Effector memory CD8-positive, alpha-beta T cell (primary cell): ENCODE measurements around the gene UBE2D3.
"Not testable (repeated sequence)": the region's sequence is repeated elsewhere in the genome, so short reads cannot be mapped to it uniquely, and the experiment has no call there.

Experiments
- ATAC-seq: fragments of 150-1000 bp; cut with Tn5 transposase; replicated peaks from 2 replicates; pipeline ENCODE4 v1.10.0; 2021; ENCODE audit warnings: mild to moderate bottlenecking, moderate library complexity
- DNase-seq, 3 experiments: peaks; one replicate each; pipeline ENCODE4 v3.0.0; 2021
- H3K27ac Mint-ChIP-seq, 2 donors: one replicate each; pipeline ENCODE4 v1.8.0; 2022; ENCODE audit warnings: mild to moderate bottlenecking in 2 of 2, mixed read lengths in 2 of 2, moderate library complexity in 2 of 2
- H3K27me3 Mint-ChIP-seq, 2 donors: one replicate each; pipeline ENCODE4 v1.8.0; 2022; ENCODE audit warnings: mixed read lengths in 2 of 2
- H3K36me3 Mint-ChIP-seq: one replicate; pipeline ENCODE4 v1.8.0; 2022; ENCODE audit warnings: mild to moderate bottlenecking, moderate library complexity, mixed read lengths; ENCODE audit not compliant: insufficient read depth
- H3K4me1 Mint-ChIP-seq, 2 donors: one replicate each; pipeline ENCODE4 v1.8.0; 2022; ENCODE audit warnings: low read depth in 2 of 2, mixed read lengths in 2 of 2
- H3K4me3 Mint-ChIP-seq, 2 donors: one replicate each; pipeline ENCODE4 v1.8.0; 2022; ENCODE audit warnings: mild to moderate bottlenecking in 2 of 2, mixed read lengths in 2 of 2, moderate library complexity in 2 of 2
- H3K9me3 Mint-ChIP-seq, 2 donors: one replicate each; pipeline ENCODE4 v1.8.0; 2022; ENCODE audit warnings: mixed read lengths in 2 of 2
- total RNA-seq, 9 experiments: gene quantifications; one replicate each; lab custom pipeline; 2026; lab: John Stamatoyannopoulos, UW

Gene UBE2D3
- 347 to 746 (median 485) reads per million in 9 experiments for total RNA-seq

DNA sequence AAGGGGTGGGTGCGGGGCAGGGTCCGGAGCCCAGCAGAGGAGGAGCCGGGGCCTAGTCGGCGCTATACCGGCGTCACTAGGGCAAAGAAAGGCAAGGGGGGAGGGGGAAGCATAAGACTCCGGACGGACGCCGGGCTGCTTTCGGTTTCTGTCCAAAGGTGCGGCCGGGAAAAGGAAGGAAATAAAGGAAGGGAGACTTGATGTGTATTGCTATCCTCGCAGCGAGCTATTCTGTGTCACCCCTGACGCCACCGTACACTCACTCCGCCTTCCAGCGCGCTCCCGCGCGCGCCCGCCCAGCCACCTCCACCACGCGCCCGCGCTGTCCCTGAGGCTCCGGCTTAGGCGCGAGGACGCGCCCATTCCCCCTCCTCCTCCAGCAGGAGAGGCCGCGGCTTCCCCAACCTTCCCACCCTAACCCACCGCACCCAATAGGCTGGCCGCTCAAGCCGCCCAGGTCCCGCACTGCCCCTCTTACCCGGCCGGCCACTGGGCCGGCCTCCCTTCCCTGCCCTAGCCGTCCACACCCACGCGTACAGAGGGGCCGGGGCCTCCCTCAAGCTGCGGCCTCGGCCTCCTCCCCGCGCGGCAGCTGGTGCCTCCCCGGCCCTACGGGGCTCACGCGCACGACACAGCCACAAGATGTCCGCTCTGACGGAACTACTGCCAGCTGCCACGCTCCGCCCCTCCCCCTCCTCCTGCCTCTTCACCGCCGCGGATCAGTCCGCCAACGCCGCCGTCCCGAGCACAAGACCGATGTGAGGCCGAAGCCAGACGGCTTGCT, at the start of gene UBE2D3:
UBE2D3 (minus strand) TSS at position 662 of the 784 bp plus-strand sequence. CDS start 1,043 bp downstream, outside the sequence.
- H3K36me3 Mint-ChIP-seq, result no peaks in the 10 kb centered on the region
- H3K4me1 Mint-ChIP-seq, result peaks cover 22 to 32% of the 10 kb centered on the region in 2 donors
- no peaks in the 10 kb centered on the region for H3K9me3 Mint-ChIP-seq
- peak; percentile 93 to 96 (median 94) for DNase-seq
- no peak within 1 kb of the TSS for H3K4me3 Mint-ChIP-seq
- H3K27me3 Mint-ChIP-seq, result no peaks in the 10 kb centered on the region
- no peak within 1 kb of the TSS for H3K27ac Mint-ChIP-seq
- peak; percentile 52 for ATAC-seq

DNA sequence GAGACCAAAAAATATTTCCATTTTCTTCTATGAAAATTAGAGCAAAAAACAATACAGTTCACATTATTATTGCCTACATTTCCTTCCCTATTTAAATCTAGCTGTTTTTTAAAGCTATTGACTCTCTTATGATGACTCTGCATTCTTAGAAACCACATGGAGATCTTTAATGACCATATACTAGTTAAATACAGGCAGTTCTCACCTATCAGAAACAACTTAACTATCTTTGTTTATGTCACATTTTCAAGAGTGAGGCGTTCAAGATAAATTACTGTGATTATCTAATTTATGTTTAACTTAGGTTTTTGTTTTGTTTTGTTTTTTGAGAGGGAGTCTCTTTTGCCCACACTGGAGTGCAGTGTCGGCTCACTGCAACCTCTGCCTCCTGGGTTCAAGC, 44.4 kb upstream of the UBE2D3 start:
- H3K4me3 Mint-ChIP-seq, result no peak overlapping the region
- H3K9me3 Mint-ChIP-seq, result no peaks in the 10 kb centered on the region
- peak overlapping the region in 1 of 2 donors; percentile 38 for H3K27ac Mint-ChIP-seq
- ATAC-seq (no peak), DNase-seq (no peak)
- H3K4me1 Mint-ChIP-seq, result peaks cover 20 to 30% of the 10 kb centered on the region in 2 donors
- H3K27me3 Mint-ChIP-seq, result no peaks in the 10 kb centered on the region
- peaks cover 31% of the 10 kb centered on the region for H3K36me3 Mint-ChIP-seq

DNA sequence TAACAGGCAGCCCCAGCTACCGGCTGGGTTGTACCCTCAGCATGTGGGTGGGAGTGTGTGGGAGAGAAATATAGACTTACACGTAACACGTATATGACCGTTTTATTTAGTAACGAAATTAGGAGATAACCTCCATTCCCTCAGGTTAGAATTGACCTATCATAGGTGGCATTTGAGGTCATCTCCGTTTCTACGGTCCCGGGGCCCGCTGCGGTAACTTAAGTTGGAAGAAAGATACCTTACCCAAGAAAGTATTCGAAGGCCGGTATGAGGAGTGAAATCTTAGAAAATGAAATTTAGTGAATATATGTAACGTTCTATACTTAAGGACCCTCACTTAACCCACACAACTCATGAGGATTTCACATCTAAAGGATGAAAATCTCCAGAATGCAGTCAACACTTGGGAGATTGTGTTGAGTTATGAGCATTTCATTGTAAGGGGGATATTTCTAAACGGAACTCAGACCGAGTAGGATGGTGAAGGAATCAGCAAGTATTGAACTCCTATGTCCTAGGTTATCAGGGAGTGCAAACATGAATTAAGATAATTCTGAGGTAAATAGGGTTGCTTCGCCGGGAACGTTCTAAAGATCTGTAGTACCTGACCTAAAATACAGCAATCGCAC, 42.3 kb upstream of the UBE2D3 start:
- H3K36me3 Mint-ChIP-seq, result peaks cover 27% of the 10 kb centered on the region
- H3K27ac Mint-ChIP-seq, result peak overlapping the region; percentile 99 to 100
- no peaks in the 10 kb centered on the region for H3K9me3 Mint-ChIP-seq
- H3K4me3 Mint-ChIP-seq, result peak overlapping the region; percentile 93 to 95
- ATAC-seq (peak; percentile 23), DNase-seq (no peak)
- peaks cover 22 to 27% of the 10 kb centered on the region in 2 donors for H3K4me1 Mint-ChIP-seq
- H3K27me3 Mint-ChIP-seq, result no peaks in the 10 kb centered on the region

DNA sequence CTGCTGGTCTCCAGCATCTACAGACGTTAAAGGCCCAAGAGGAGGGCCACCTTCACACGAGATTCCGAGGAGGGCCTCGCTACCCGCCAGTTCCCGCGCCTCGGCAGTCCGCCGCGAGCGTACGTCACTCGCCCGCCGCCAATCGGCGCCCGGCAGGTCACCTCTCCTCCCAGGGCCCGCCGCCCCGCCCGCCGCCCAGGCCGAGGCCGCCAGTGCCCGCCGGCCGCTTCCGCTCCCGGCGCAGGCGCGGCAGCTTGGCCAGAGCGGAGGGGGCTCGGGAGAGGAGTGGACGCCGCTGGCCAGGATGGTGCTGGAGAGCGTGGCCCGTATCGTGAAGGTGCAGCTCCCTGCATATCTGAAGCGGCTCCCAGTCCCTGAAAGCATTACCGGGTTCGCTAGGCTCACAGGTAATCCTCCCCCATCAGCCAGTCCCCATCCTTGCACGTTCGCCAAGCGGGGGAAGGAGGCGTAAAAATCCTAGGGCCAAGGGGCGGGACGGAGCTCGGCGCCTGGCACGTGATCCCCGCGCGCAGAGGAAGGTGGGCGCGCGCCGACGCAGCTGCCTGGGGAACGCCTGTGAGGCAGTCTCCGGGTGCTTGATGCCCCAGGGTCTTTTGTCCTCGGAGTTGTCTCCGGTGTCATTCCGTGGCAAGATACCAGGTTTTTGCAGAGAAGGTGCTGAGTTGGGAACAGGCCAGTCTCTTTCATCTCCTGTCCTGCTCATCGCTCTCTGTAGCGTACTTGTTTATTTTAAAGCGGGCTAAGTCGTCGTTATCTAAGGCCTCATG, 41.6 kb upstream of the UBE2D3 start, which contains the start of gene CISD2:
CISD2 (plus strand) TSS at position 212 of the 788 bp plus-strand sequence; CDS start at position 305, 93 bp downstream.
- Mint-ChIP-seq H3K4me3 (peak within 1 kb of the TSS; percentile 93 to 95), H3K4me1 (peaks cover 21 to 27% of the 10 kb centered on the region in 2 donors), H3K27me3 (no peaks in the 10 kb centered on the region), H3K36me3 (peaks cover 25% of the 10 kb centered on the region), H3K9me3 (no peaks in the 10 kb centered on the region), H3K27ac (peak within 1 kb of the TSS; percentile 99 to 100)
- peak; percentile 82 for ATAC-seq
- DNase-seq, result peak; percentile 88 to 90 (median 90)

DNA sequence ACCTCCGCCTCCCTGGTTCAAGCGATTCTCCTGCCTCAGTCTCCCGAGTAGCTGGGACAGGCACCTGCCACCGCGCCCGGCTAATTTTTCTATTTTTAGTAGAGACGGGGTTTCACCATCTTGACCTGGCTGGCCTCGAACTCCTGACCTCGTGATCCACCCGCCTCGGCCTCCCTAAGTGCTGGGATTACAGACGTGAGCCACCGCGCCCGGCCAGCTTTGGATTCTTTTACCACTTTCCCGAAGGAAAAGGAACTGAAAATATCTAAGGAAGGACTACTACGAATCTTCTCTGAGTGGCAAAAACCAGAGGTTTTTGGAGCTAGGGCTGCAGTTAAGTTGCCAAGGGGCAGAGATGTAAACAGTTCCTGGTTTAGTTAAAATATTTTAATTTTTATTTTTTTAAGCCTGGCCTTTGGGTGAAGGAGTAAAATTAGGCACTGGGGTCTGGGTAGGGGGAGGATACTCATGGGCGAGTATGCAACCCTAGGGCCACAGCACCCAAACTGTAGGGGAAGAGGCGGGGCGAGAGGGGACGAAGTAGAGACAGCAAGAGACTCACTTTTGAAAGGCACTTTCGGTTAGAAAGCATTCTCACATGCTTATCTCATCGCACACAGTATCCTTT, 40.9 kb upstream of the UBE2D3 start:
- DNase-seq, result peak in 1 of 3 experiments; percentile 4
- no peaks in the 10 kb centered on the region for H3K27me3 Mint-ChIP-seq
- peak overlapping the region; percentile 99 to 100 for H3K27ac Mint-ChIP-seq
- H3K9me3 Mint-ChIP-seq, result no peaks in the 10 kb centered on the region
- peaks cover 18% of the 10 kb centered on the region for H3K36me3 Mint-ChIP-seq
- peaks cover 21 to 31% of the 10 kb centered on the region in 2 donors for H3K4me1 Mint-ChIP-seq
- H3K4me3 Mint-ChIP-seq, result peak overlapping the region; percentile 93 to 95
- no peak for ATAC-seq

DNA sequence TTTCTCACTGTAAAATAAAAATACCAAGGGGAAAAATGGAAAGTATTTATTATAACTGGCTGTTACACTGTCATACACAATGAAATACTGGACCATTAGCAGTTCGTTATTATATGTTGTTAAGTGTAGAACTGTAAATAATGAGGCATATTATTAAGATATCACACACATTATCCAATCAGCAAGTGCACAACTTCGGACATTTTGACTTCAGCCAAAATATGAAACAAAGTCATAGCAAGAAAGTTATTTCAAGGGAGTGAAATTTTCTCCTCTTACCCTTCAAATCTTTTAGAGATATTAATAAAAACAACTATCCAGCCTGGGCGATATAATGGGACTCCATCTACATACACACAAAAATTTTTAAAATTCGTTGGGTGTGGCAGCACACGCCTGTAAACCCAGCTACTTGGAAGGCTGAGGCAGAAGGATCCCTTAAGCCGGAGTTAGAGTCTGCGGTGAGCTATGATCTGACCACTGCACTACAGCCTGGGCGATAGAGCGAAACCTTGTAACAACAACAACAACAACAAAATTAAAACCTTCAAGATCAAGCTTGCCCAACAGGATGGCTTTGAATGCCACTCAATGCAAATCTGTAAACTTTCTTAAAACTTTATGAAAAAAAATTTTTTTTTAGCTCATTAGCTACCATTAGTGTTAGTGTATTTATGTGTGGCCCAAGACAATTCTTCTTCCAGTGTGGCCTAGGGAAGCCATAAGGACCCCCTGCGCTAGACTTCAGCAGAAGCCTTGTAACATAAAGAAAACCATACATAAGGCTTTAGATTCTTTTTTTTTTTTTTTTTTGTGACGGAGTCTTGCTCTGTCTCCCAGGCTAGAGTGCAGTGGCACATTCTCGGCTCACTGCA, 40.2 kb upstream of the UBE2D3 start:
- H3K27me3 Mint-ChIP-seq, result no peaks in the 10 kb centered on the region
- ATAC-seq (no peak), DNase-seq (no peak)
- H3K36me3 Mint-ChIP-seq, result peaks cover 18% of the 10 kb centered on the region
- H3K27ac Mint-ChIP-seq, result peak overlapping the region; percentile 99 to 100
- peaks cover 18 to 26% of the 10 kb centered on the region in 2 donors for H3K4me1 Mint-ChIP-seq
- H3K4me3 Mint-ChIP-seq, result peak overlapping the region; percentile 93 to 95
- no peaks in the 10 kb centered on the region for H3K9me3 Mint-ChIP-seq

DNA sequence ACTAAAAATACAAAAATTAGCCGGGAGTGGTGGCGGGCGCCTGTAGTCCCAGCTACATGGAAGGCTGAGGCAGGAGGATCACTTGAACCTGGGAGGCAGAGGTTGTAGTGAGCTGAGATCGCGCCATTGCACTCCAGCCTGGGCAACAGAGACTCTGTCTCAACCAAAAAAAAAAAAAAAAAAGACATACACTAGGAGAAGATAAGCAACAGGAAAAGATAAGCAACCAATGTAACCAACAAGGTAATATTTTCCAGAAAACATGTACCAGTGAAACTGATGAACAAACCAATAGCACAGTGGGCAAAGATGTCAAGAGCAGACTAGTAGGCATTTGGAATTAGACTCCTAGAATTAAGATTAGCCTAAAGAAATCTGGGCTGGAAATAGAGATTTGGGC, 38.0 kb upstream of the UBE2D3 start:
- H3K27me3 Mint-ChIP-seq, H3K9me3 Mint-ChIP-seq, DNase-seq, ATAC-seq: not testable (repeated sequence)
- H3K27ac Mint-ChIP-seq, result peak overlapping the region in 1 of 2 donors; percentile 74
- H3K4me3 Mint-ChIP-seq, result peak overlapping the region in 1 of 2 donors; percentile 46
- H3K36me3 Mint-ChIP-seq, result peaks cover 18% of the 10 kb centered on the region
- peaks cover 14 to 21% of the 10 kb centered on the region in 2 donors for H3K4me1 Mint-ChIP-seq

DNA sequence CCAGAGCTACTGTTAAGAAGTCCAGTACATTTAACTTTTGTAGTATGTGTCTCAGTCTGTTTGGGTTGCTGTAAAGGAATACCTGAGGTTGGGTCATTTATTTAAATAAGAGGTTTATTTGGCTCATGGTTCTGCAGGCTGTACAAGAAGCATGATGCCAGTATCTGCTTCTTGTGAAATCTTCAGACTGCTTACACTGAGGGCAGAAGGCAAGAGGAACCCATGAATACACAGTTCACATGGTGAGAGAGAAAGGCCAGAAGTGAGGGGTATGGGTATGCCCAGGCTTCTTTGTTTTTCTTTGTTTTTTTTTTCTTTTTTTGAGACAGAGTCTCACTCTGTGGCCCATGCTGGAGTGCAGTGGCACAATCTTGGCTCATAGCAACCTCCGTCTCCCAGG, 35.4 kb upstream of the UBE2D3 start:
- no peak overlapping the region for H3K4me3 Mint-ChIP-seq
- H3K4me1 Mint-ChIP-seq, result peaks cover 4 to 9% of the 10 kb centered on the region in 2 donors
- H3K27ac Mint-ChIP-seq, result no peak overlapping the region
- DNase-seq (no peak), ATAC-seq (no peak)
- peaks cover 5 to 18% of the 10 kb centered on the region in 2 donors for H3K9me3 Mint-ChIP-seq
- no peaks in the 10 kb centered on the region for H3K27me3 Mint-ChIP-seq
- peaks cover under 1% of the 10 kb centered on the region for H3K36me3 Mint-ChIP-seq

DNA sequence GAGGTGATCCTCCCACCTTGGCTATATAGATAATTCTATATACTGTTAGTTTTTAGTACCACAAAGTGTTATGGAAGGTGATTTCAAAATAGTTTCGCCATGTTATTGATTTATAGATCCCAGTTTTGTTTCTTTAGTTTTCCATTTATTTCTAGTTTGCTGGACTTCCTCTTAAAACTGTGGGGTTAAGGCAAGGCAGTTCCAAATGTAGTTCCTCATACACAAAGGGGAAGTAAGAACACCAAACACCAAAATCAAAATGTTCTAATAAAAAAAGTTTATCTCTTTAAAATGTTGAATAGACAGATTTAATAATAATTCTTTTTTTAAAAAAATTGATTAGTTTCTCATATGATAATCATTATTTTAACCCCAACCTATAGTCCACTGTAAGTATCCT, 34.7 kb upstream of the UBE2D3 start:
- H3K4me1 Mint-ChIP-seq, result peaks cover 4 to 9% of the 10 kb centered on the region in 2 donors
- H3K4me3 Mint-ChIP-seq, result no peak overlapping the region
- no peaks in the 10 kb centered on the region for H3K36me3 Mint-ChIP-seq
- no peak for DNase-seq
- H3K27ac Mint-ChIP-seq, result no peak overlapping the region
- H3K27me3 Mint-ChIP-seq, result no peaks in the 10 kb centered on the region
- peaks cover 5 to 18% of the 10 kb centered on the region in 2 donors for H3K9me3 Mint-ChIP-seq
- ATAC-seq, result no peak

DNA sequence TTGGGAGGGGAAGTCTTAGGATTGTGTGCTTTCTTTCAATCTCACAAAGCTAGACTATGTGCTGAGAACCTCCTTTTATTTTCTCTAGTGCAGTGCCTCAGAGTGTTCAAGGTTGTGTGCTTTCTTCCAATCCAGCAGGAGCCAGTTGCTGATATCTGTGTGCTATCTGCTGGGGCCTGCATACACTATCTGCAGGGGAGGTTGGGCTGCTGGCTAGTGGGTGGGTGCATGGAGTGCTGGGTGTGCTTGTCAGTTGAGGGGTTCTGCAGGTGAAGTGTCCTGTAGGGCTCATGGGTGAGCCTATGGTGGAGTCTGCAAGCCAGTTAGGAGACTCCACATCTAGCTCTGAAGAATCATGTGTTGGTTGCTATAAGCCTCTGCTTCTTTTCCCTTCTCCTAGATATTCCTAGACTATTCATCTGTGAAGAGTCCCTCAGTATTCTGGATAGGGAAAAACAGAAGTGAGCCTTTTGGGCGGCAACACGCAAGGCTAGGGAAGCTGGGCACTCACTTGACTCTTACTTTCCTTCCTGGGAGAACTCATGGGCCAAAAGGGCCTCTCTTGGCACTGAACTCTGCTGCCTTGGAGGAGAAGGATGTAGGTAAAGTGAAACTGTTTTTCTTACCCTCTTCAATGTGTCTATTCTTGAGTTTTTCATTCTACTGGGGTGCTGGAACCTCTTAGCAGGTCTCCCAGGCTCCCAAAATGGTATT, 33.4 kb upstream of the UBE2D3 start:
- H3K27ac Mint-ChIP-seq, result no peak overlapping the region
- H3K27me3 Mint-ChIP-seq, result no peaks in the 10 kb centered on the region
- no peak for DNase-seq
- no peak overlapping the region for H3K4me3 Mint-ChIP-seq
- no peak for ATAC-seq
- peaks cover 5 to 18% of the 10 kb centered on the region in 2 donors for H3K9me3 Mint-ChIP-seq
- H3K36me3 Mint-ChIP-seq, result no peaks in the 10 kb centered on the region
- H3K4me1 Mint-ChIP-seq, result peaks cover 4% of the 10 kb centered on the region in 2 donors

DNA sequence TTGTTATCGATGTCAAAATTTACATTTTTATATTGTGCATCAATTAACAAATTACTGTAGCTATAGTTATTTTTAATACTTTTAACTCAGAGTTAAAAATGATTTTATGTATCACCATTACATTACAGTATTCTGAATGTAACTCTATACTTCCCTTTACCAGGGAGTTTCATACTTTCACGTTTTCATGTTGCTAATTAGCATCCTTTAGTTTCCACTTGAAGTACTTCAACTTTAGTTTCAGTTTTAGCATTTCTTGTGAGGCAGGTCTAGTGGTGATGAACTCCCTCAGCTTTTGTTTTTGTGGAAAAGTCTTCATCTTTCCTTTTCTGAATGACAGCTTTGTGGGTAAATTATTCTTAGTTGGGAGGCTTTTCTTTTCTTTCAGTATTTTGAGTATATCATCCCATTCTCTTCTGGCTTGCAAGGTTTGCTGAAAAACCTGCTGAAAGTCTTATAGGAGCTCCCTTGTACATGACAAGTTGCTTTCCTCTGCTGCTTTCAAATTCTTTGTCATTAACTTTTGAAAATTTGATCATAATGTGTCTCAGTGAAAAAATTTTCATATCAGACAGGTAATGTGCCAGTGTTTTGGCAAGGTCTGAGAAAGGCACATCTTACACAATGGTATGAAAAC, 31.6 kb upstream of the UBE2D3 start:
- H3K36me3 Mint-ChIP-seq, result no peaks in the 10 kb centered on the region
- ATAC-seq (no peak), DNase-seq (no peak)
- H3K4me3 Mint-ChIP-seq, result no peak overlapping the region
- no peaks in the 10 kb centered on the region for H3K27me3 Mint-ChIP-seq
- peaks cover 5 to 18% of the 10 kb centered on the region in 2 donors for H3K9me3 Mint-ChIP-seq
- H3K4me1 Mint-ChIP-seq, result peaks cover 0 to 4% of the 10 kb centered on the region in 2 donors
- H3K27ac Mint-ChIP-seq, result no peak overlapping the region
